K562 (cell line): ENCODE data around the gene LGALS7. TPM values are rescaled to one million over a fixed set of nuclear protein-coding genes. Genes with fewer than 3 reads are reported as not detected.

Experiments used
- ATAC-seq: fragments of 200-7000 bp; cut with Tn5 transposase; 3 replicates; pipeline ENCODE4 v1.9.1; 2020; ENCODE audit warnings: moderate library complexity
- BruUV-seq: library from RNA; stranded (reverse); fragments of 400-500 nt; replicated peaks from 2 replicates; lab custom pipeline; 2021; lab: Mats Ljungman, UMichigan
- CTCF ChIA-PET: fragments of 300-600 bp; formaldehyde crosslinking; extraction: SDS; loops from one replicate; lab custom pipeline; 2021; ENCODE audit warnings: low intra/inter-chr PET ratio; lab: Yijun Ruan, JAX
- POLR2A ChIA-PET: fragments of 300-600, 350-650 bp; sonication (Branson Sonifier 250); formaldehyde crosslinking; extraction: SDS; loops from one replicate; lab custom pipeline; 2021; ENCODE audit warnings: antibody characterized with exemption, inconsistent platforms; lab: Yijun Ruan, JAX
- DNase-seq, 4 experiments: peaks; one replicate each; pipeline versions ENCODE4 v3.0.0 to v3.0.0-alpha.2; 2011 to 2018; ENCODE audit warnings: low spot score in 3 of 4, mixed read lengths in 3 of 4; ENCODE audit errors: extremely low read depth in 1 of 4
- FAIRE-seq: peaks from 2 replicates; lab custom pipeline; 2011; peaks lifted over from hg19 to GRCh38; lab: Jason Lieb, UNC
- H2AFZ ChIP-seq: 2 replicates; pipeline ENCODE4 v1.6.0; 2011; ENCODE audit warnings: low read depth, low read length, control low read depth, inconsistent platforms
- H3K27ac ChIP-seq: fragments of 200-600 bp; 3 replicates; pipeline ENCODE4 v1.8.0; 2011; ENCODE audit warnings: low read depth, mild to moderate bottlenecking, control low read depth, inconsistent platforms, low read length, moderate library complexity, mixed read lengths; ENCODE audit errors: extremely low read depth
- H3K27me3 ChIP-seq, 2 experiments: fragments of 300-600 bp in 1 of 2; 2 replicates in 1 of 2; 3 replicates in 1 of 2; pipeline versions ENCODE4 v1.6.0 to v1.8.0; 2011; ENCODE audit warnings: inconsistent platforms in 2 of 2, low read length in 2 of 2, mild to moderate bottlenecking in 1 of 2, mixed read lengths in 1 of 2, moderate library complexity in 1 of 2; ENCODE audit not compliant: control insufficient read depth in 2 of 2, insufficient read depth in 2 of 2
- H3K36me3 ChIP-seq: fragments of 300-600 bp; 3 replicates; pipeline ENCODE4 v1.8.0; 2011; ENCODE audit warnings: mild to moderate bottlenecking, low read length, inconsistent platforms; ENCODE audit not compliant: control insufficient read depth, insufficient read depth
- H3K4me1 ChIP-seq, 2 experiments: fragments of 200-600 bp in 1 of 2; replicated peaks in 1 of 2; 2 replicates in 1 of 2; 3 replicates in 1 of 2; pipeline versions ENCODE4 v1.5.1 to v1.8.0; 2011; ENCODE audit warnings: inconsistent platforms in 2 of 2, low read length in 2 of 2, mild to moderate bottlenecking in 1 of 2, mixed read lengths in 1 of 2, moderate library complexity in 1 of 2; ENCODE audit not compliant: control insufficient read depth in 2 of 2, insufficient read depth in 2 of 2
- H3K4me2 ChIP-seq: 2 replicates; pipeline ENCODE4 v1.6.1; 2011; ENCODE audit warnings: low read length, control low read depth, inconsistent platforms, mixed read lengths; ENCODE audit not compliant: insufficient read depth
- H3K4me3 ChIP-seq: fragments of 200-600 bp; sonication (generic), shearing (Covaris generic); 2 replicates; pipeline ENCODE4 v1.5.1; 2016; ENCODE audit warnings: control low read depth, inconsistent platforms
- H3K79me2 ChIP-seq: fragments of 200-600 bp; 3 replicates; pipeline ENCODE4 v1.8.0; 2011; ENCODE audit warnings: low read length, inconsistent platforms; ENCODE audit not compliant: control insufficient read depth, insufficient read depth
- H3K9ac ChIP-seq, 2 experiments: 2 replicates each; pipeline versions ENCODE4 v1.6.0 to v1.6.1; 2011; ENCODE audit warnings: low read depth in 2 of 2, low read length in 2 of 2, control low read depth in 1 of 2, inconsistent platforms in 1 of 2, mild to moderate bottlenecking in 1 of 2, mixed read lengths in 1 of 2; ENCODE audit not compliant: insufficient read depth in 1 of 2
- H3K9me1 ChIP-seq: one replicate; pipeline ENCODE4 v1.6.0; 2011; ENCODE audit warnings: inconsistent platforms, mild to moderate bottlenecking, low read length, moderate library complexity; ENCODE audit not compliant: control insufficient read depth, insufficient read depth
- H3K9me3 ChIP-seq: replicated peaks from 2 replicates; pipeline ENCODE4 v1.5.1; 2011; ENCODE audit warnings: low read depth, low read length, inconsistent platforms; ENCODE audit not compliant: control insufficient read depth, insufficient read depth
- H4K20me1 ChIP-seq: replicated peaks from 2 replicates; pipeline ENCODE4 v1.6.1; 2011; ENCODE audit warnings: low read length, inconsistent platforms, mixed read lengths; ENCODE audit not compliant: control insufficient read depth, insufficient read depth
- CCNT2 ChIP-seq: IDR thresholded peaks from 2 replicates; pipeline ENCODE4 v1.6.1; 2011; ENCODE audit warnings: borderline replicate concordance, low read depth, mild to moderate bottlenecking, moderate library complexity, mixed read lengths, low read length; ENCODE audit not compliant: insufficient read length; ENCODE audit errors: extremely low read depth
- HDAC3 ChIP-seq: fragments of 450-650 bp; IDR thresholded peaks from 2 replicates; pipeline ENCODE4 v1.6.1; 2018; ENCODE audit warnings: borderline replicate concordance, mild to moderate bottlenecking, moderate library complexity; ENCODE audit not compliant: partially characterized antibody
- MBD2 ChIP-seq: sonication (generic); IDR thresholded peaks from 2 replicates; pipeline ENCODE4 v1.6.1; 2016; ENCODE audit warnings: low read depth, borderline replicate concordance
- RBM25 ChIP-seq: fragments of 200-400 bp; formaldehyde crosslinking; IDR thresholded peaks from 2 replicates; pipeline ENCODE4 v1.6.1; 2018; ENCODE audit warnings: low read length, low read depth, moderate library complexity; ENCODE audit not compliant: severe bottlenecking
- TOE1 ChIP-seq, 2 experiments: fragments of 450-650 bp in 1 of 2; sonication (generic) in 1 of 2; formaldehyde crosslinking in 1 of 2; IDR thresholded peaks; 2 replicates each; pipeline versions ENCODE4 v1.7.1 to v1.8.0; 2016 to 2022; ENCODE audit warnings: borderline replicate concordance in 2 of 2, mild to moderate bottlenecking in 2 of 2, antibody characterized with exemption in 1 of 2, inconsistent platforms in 1 of 2, low read depth in 1 of 2, missing genetic modification reagents in 1 of 2, moderate library complexity in 1 of 2
- XRCC3 ChIP-seq: fragments of 450-650 bp; IDR thresholded peaks from 2 replicates; pipeline ENCODE4 v1.6.1; 2017; ENCODE audit warnings: mild to moderate bottlenecking, moderate library complexity
- ZNF121 ChIP-seq: sonication (generic); formaldehyde crosslinking; conservative IDR thresholded peaks from 2 replicates; pipeline ENCODE4 v1.8.0; 2022; ENCODE audit warnings: missing genetic modification reagents
- ZNF707 ChIP-seq: fragments of 250-450 bp; sonication (Bioruptor Pico); conservative IDR thresholded peaks from 2 replicates; pipeline ENCODE4 v1.8.0; 2022; ENCODE audit warnings: inconsistent platforms, mild to moderate bottlenecking, moderate library complexity
- WGBS: fragments of 100-300 bp; shearing (Covaris generic); methylation state at CpG from one replicate; pipeline ENCODE4 v1.1.6; 2016; ENCODE audit warnings: low coverage, mixed read lengths; ENCODE audit not compliant: insufficient coverage; ENCODE audit errors: missing lambda C conversion rate; 5-methylcytosine and 5-hydroxymethylcytosine counted together
- in situ Hi-C: fragments of 300-500 bp; cut with MboI; formaldehyde crosslinking; loops from 4 replicates; pipeline ENCODE4 v1.15.0; 2018; ENCODE audit warnings: inconsistent platforms, mixed read lengths
- intact Hi-C: fragments of 100-400 bp; cut with micrococcal nuclease; formaldehyde crosslinking; loops from 2 replicates; pipeline ENCODE4 v1.14.2; 2022
- polyA plus RNA-seq, 8 experiments: library from polyadenylated mRNA; depleted of rRNA in 4 of 8; stranded (reverse) in 5 of 8; unstranded in 3 of 8; fragments of >200 nt; fragmentation: Nextera tagmentation in 2 of 8; fragmentation: Illumina TruSeq in 1 of 8; extraction: Ambion mirVana in 2 of 8; extraction: Trizol in 1 of 8; gene quantifications; 2 replicates each; pipeline versions ENCODE4 v1.2.1 to v1.2.3, GENCODE V29; 2011 to 2014; ENCODE audit warnings: inconsistent platforms in 1 of 8, missing spikeins in 1 of 8
- total RNA-seq, 7 experiments: library from RNA; depleted of rRNA in 6 of 7; stranded (reverse); fragments of >200 nt in 6 of 7; fragmentation: Illumina TruSeq in 2 of 7; extraction: Trizol in 2 of 7; gene quantifications; 2 replicates each; pipeline versions ENCODE4 v1.2.1 to v1.2.3, GENCODE V29; 2011 to 2021; ENCODE audit warnings: low replicate concordance in 1 of 7
- TF ChIP-seq, protein P1 (sequence below): fragments of 200-800 bp; sonication (Bioruptor generic); IDR thresholded peaks from 2 replicates; pipeline ENCODE4 v1.6.1; 2016; ENCODE audit warnings: missing genetic modification characterization, missing compliant biosample characterization
- TF ChIP-seq, protein P2 (sequence below): IDR thresholded peaks from 2 replicates; pipeline ENCODE4 v1.6.1; 2016; ENCODE audit warnings: missing genetic modification characterization, missing compliant biosample characterization
- TF ChIP-seq, protein P3 (sequence below): fragments of 250-450 bp; sonication (Bioruptor Pico); IDR thresholded peaks from 2 replicates; pipeline ENCODE4 v1.8.0; 2022; ENCODE audit warnings: moderate library complexity, mild to moderate bottlenecking, inconsistent platforms

Gene LGALS7
- total and polyA plus RNA-seq, 9 of the 15 experiments (the other 6 are each of a cell fraction or from before 2014, with no cell fraction given) = not detected

DNA sequence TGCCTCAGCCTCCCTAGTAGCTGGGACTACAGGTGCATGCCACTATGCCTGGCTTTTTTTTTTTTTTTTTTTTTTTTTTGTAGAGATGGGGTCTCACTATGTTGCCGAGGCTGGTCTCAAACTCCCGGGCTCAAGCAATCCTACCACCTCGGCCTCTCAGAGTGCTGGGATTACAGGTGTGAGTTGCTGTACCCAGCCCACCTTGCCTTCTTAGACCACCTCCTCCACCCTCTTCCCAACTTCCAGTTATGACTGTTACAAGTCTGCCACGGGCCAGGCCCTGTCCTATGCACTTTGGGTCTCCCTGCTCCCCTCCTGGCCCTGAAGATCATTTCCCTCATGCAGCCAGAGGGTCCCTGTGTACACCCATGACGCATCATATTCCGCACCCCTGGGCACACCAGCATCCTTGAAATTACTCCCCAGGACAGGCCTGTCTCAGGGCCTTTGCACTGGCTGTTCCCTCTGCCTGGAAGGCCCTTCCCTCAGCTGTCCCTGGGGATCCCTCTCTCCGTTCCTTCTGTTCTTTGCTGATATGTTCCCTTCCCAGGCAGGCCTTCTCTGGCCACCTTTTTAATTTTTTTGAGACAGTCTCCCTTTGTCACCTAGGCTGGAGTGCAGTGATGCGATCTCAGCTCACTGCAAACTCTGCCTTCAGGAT lies 36.4 kb upstream of the LGALS7 start:
- Histone ChIP-seq H4K20me1 (no peaks in the 10 kb centered on the region), H3K9ac (no peak overlapping the region), H3K27me3 (no peaks in the 10 kb centered on the region; a peak in 1 of 5 replicates), H3K36me3 (no peaks in the 10 kb centered on the region), H3K9me1 (no peaks in the 10 kb centered on the region), H3K4me3 (no peak overlapping the region), H3K4me2 (no peak overlapping the region), H3K4me1 (peaks cover 0 to 26% of the 10 kb centered on the region in 2 experiments; a peak in 4 of 5 replicates), H3K27ac (no peak overlapping the region), H3K9me3 (no peaks in the 10 kb centered on the region), H2AFZ (no peak overlapping the region), H3K79me2 (no peaks in the 10 kb centered on the region)
- BruUV-seq = no TSS peak
- 80% methylated on average over 6 of the region's 8 CpGs for WGBS
- intact Hi-C loops (no loop called here), in situ Hi-C loops (no loop called here)
- CTCF ChIA-PET = no interaction called here
- FAIRE-seq (no peak), DNase-seq (no peak), ATAC-seq (no peak)
- POLR2A ChIA-PET = no interaction called here
- no peak for TF ChIP-seq ZNF707 (CRISPR knock-in tag)
- TF ChIP-seq XRCC3 = no peak
- TF ChIP-seq, protein P1, sequence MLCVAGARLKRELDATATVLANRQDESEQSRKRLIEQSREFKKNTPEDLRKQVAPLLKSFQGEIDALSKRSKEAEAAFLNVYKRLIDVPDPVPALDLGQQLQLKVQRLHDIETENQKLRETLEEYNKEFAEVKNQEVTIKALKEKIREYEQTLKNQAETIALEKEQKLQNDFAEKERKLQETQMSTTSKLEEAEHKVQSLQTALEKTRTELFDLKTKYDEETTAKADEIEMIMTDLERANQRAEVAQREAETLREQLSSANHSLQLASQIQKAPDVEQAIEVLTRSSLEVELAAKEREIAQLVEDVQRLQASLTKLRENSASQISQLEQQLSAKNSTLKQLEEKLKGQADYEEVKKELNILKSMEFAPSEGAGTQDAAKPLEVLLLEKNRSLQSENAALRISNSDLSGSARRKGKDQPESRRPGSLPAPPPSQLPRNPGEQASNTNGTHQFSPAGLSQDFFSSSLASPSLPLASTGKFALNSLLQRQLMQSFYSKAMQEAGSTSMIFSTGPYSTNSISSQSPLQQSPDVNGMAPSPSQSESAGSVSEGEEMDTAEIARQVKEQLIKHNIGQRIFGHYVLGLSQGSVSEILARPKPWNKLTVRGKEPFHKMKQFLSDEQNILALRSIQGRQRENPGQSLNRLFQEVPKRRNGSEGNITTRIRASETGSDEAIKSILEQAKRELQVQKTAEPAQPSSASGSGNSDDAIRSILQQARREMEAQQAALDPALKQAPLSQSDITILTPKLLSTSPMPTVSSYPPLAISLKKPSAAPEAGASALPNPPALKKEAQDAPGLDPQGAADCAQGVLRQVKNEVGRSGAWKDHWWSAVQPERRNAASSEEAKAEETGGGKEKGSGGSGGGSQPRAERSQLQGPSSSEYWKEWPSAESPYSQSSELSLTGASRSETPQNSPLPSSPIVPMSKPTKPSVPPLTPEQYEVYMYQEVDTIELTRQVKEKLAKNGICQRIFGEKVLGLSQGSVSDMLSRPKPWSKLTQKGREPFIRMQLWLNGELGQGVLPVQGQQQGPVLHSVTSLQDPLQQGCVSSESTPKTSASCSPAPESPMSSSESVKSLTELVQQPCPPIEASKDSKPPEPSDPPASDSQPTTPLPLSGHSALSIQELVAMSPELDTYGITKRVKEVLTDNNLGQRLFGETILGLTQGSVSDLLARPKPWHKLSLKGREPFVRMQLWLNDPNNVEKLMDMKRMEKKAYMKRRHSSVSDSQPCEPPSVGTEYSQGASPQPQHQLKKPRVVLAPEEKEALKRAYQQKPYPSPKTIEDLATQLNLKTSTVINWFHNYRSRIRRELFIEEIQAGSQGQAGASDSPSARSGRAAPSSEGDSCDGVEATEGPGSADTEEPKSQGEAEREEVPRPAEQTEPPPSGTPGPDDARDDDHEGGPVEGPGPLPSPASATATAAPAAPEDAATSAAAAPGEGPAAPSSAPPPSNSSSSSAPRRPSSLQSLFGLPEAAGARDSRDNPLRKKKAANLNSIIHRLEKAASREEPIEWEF (CRISPR knock-in tag) = no peak
- TF ChIP-seq ZNF121 (CRISPR knock-in tag) = peak; percentile 90
- no peak for TF ChIP-seq TOE1 (IDR thresholded peaks at IDR 0.05; ENCODE audit: borderline replicate concordance)
- no peak for TF ChIP-seq TOE1 (CRISPR knock-in tag; IDR thresholded peaks at IDR 0.05; ENCODE audit: borderline replicate concordance, low read depth)
- TF ChIP-seq, protein P2, sequence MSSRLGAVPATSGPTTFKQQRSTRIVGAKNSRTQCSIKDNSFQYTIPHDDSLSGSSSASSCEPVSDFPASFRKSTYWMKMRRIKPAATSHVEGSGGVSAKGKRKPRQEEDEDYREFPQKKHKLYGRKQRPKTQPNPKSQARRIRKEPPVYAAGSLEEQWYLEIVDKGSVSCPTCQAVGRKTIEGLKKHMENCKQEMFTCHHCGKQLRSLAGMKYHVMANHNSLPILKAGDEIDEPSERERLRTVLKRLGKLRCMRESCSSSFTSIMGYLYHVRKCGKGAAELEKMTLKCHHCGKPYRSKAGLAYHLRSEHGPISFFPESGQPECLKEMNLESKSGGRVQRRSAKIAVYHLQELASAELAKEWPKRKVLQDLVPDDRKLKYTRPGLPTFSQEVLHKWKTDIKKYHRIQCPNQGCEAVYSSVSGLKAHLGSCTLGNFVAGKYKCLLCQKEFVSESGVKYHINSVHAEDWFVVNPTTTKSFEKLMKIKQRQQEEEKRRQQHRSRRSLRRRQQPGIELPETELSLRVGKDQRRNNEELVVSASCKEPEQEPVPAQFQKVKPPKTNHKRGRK = no peak
- no peak for TF ChIP-seq CCNT2
- no peak for TF ChIP-seq HDAC3
- no peak for TF ChIP-seq MBD2
- TF ChIP-seq, protein P3, sequence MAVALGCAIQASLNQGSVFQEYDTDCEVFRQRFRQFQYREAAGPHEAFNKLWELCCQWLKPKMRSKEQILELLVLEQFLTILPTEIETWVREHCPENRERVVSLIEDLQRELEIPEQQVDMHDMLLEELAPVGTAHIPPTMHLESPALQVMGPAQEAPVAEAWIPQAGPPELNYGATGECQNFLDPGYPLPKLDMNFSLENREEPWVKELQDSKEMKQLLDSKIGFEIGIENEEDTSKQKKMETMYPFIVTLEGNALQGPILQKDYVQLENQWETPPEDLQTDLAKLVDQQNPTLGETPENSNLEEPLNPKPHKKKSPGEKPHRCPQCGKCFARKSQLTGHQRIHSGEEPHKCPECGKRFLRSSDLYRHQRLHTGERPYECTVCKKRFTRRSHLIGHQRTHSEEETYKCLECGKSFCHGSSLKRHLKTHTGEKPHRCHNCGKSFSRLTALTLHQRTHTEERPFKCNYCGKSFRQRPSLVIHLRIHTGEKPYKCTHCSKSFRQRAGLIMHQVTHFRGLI (CRISPR knock-in tag) = no peak
- TF ChIP-seq RBM25 = peak; percentile 27
